NCI-H2107 (cell line): ENCODE measurements around the gene FOXO4.

Experiments used
- DNase-seq: peaks from one replicate; lab custom pipeline; 2025; lab: John Stamatoyannopoulos, UW

The FOXO4 gene

GRCh38 chrX:71140440-71140839, 44.8 kb downstream of the FOXO4 start:
- no peak for DNase-seq

- no peak for DNase-seq
These were observed 47.9 kb downstream of the FOXO4 start for GRCh38 chrX:71143508-71143907.

GRCh38 chrX:71144651-71145050, 49.0 kb downstream of the FOXO4 start, which contains the start of gene NLGN3:
TSS of gene NLGN3 (plus strand) at chrX:71144841. CDS start at chrX:71147750, 2,909 bp downstream.
- DNase-seq, result no peak

GRCh38 chrX:71147496-71148277, 52.0 kb downstream of the FOXO4 start:
- no peak for DNase-seq

- no peak for DNase-seq
These were observed 52.6 kb downstream of the FOXO4 start for GRCh38 chrX:71148278-71148663.

GRCh38 chrX:71151366-71151765, 55.7 kb downstream of the FOXO4 start:
- no peak for DNase-seq
